GM18909 (cell line): ENCODE measurements around the gene ATXN7L2.

Experiments used
- ATAC-seq: cut with Tn5 transposase; IDR thresholded peaks from one replicate; pipeline ENCODE4 v1.9.1; 2021; ENCODE audit warnings: mild to moderate bottlenecking; ENCODE audit not compliant: unreplicated experiment, poor library complexity

The ATXN7L2 gene

DNA sequence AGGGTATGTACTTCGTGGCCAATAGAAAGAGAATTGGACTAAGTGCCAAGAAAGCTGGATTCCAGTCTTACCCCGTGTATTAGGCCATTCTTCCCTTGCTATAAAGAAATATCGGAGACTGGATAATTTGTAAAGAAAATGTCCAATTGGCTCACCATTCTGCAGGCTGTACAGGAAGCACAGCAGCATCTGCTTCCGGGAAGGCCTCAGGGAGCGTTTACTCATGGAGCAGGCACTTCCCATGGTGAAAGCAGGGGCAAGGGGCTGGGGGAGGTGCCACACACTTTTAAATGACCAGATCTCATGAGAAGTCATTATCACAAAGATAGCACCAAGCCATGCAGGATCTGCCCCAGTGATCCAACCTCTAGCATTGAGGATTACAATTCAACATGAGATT is 33.6 kb downstream of the ATXN7L2 start:
- ATAC-seq, result no peak

DNA sequence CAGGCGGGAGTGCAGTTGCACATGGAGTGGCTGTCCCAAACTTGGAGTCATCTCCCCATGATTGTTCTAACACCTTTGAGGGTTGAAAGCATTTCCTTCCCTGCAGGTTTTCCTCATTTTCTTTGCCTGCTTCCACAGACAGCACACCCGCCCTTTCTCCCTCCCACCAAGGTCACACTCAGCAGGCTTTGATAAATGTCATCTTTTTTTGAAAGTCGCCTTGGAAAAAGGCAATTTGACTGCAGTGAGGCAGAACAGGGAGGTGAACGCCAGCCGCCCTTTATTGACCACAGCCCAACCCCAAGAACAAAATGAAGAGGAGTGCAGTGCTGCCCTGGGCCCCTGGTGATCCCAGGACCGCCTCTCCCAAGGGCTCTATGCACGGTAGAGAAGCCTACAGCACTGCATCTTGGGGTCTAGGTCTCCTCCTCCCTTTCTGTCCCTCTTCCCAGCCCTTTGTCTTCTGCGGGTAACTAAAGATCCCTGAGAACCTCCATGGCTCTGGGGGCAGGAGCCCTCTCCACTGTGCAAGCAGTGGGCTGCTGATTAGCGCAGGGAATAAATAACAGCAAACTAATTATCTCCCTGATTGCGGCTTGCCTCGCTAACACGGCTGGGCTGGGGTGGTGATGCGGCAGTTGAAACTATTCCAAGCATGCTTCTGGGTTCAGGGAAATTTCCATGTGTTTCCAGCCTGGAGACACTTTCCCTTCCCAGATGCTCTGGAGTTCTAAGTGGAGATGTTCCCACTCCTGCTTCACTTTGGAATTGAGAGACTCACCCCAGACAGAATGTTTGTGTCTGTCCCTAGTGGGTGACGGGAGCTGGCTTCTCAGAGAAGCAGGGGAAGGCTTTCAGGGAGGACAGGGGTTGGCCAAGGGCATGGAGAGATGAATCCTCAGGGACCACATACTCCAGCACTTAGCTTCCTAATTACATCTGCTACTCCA is 37.6 kb downstream of the ATXN7L2 start:
- ATAC-seq, result no peak

DNA sequence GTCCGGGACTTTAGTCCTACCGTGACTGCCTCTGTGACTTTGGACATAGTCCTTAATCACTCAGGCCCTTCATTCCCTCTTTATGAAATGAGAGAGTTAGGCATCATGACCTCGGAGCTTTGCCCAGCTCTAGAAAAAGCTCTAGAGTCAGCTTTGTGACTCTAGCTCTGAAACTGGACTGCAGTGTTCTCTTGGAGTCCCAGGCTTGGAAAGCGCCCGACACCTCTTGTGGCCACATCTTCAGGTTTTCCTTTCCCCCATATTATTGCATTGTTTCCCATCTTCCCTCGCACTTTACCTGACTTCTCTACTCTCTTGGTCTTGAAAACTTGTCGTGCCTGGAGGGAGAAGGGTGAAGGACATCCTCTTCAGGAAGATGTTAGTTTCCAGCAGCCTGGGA is 38.3 kb downstream of the ATXN7L2 start:
- ATAC-seq, result no peak

DNA sequence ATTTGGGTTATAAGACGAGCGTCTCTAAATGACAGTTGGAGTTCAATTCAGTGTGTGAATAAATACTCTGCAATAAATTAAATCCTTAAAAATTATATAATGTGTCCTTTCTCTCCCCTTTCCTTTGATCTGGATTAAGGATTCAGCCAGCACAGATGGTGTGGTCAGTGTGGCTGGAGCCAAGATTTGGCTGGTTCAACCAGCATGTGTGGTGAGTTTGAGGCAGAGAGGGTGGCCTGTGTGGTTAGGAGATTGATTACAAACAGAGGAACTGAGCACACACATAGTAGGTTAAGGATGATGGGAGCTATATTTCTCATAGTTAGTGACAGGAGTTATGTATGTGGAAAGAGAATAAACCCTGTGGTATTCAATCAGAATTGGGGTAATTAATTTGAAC is 40.0 kb downstream of the ATXN7L2 start:
- no peak for ATAC-seq

DNA sequence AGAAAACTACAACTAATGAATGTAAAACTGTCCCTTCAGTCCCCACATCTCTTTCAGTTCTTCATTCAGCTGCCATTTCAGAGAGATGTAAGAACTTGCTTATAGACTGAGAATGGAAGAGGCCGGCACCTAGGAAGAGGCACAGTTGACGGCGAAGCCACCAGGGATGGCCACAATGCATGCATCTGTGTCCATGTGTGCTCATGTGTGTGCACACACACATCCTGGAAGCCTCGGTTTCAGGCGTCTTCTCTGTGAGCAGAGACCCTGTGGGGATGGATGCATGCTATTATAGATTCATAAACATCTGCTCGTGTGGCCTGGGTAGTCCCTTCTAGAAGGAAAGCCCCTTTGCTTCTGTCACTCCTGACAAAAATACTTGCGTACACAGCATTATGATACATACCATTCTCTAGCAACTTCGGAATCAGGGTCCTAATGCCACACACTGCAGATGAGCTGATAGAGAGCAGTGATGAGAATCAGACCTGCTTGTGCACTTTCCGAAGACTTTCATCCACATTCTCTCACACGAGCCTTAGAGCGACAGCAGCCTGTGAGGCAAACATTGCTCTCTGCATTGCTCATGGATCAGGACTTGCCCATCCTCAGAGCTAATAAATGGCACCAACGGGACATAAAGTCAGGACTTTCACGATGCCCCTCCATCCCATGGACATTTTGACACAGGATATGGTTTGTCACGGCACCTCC is 43.5 kb downstream of the ATXN7L2 start:
- peak; percentile 72 for ATAC-seq

DNA sequence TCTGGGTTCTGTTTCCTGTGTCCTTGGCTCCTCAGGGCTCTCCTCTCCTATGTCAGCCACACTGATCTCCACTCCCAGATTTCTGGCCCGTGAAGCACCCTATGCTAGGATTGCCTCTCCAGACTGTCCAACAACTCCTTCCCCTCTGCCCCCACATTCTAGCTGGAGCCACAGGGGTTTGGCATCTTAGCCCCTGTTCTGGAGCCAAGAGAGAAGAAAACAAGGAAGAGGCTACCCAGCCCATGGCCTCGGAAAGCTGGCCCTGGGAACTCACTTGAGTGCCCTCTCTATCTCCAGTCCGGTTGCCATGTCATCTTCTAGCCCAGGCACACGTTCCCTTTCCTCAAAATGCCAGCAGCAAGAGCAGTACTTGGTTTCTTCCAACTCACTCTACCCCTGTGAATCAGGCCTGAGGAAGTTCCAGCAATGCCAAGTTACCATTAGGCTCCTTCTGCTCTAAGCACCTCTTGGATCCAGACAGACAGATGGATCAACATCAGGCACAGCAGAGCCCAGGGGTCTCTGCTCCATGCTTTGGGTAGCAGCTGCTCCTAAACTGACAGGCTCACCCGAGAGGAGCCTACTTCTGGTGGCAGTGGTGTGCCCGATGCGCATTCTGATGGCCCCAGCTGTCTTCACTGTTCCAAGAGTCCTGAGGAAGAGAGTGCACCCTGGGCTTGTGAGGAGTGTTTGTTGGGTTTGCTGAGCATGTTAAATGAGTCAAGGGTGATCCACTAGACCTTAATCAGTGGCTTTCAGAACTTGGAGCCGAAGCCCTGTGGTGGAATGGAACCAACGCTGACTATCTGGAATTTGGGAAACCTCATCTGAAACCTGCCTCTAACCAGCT is 44.4 kb downstream of the ATXN7L2 start:
- no peak for ATAC-seq

DNA sequence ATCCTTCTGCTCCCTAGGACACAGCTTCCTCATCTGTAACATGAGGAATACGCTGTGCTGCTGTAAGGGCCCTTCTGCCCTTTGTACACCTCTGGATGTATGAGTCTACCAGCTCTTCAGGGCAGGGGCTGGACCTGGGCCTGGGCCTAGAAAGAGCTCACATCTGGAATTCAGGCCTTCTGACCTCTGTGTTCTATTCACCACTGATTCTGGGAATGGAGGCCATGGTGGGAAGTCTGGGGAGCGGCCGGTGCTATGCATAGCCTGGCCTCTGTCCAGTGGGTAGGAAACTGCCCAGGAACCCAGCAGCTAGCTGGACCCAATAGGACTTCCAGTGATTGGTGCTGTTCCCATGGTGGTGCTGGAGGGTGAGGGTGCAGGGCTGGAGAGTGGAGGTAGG is 45.0 kb downstream of the ATXN7L2 start:
- no peak for ATAC-seq

DNA sequence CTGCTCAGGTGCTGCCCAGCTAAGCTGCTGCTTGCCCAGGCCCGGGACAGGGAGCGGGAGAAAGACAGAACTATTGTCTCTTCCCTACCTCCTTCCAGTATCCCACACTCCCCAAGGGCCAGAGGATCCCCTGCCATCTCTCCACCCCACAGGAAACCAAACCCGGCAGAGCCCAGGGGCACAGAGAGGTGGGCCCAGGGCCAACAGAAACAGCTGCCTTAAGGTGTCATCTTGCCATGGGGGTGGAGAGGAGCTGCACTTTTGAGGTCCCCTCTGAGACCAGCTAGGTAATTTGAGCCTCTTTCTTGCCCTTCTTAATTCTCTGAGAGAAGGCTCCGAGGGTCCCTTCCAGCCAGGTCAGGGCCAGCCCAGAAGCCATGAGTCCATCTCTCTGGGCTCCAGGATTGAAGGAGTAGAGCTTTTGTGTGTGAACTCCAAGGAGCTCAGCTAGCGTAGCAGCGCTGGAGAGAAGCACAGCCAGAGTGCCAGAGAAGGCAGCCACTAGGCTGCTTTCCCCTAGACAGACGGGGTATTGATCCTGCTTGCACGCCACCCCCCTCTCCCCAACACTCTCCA is 46.3 kb downstream of the ATXN7L2 start:
- ATAC-seq, result no peak

DNA sequence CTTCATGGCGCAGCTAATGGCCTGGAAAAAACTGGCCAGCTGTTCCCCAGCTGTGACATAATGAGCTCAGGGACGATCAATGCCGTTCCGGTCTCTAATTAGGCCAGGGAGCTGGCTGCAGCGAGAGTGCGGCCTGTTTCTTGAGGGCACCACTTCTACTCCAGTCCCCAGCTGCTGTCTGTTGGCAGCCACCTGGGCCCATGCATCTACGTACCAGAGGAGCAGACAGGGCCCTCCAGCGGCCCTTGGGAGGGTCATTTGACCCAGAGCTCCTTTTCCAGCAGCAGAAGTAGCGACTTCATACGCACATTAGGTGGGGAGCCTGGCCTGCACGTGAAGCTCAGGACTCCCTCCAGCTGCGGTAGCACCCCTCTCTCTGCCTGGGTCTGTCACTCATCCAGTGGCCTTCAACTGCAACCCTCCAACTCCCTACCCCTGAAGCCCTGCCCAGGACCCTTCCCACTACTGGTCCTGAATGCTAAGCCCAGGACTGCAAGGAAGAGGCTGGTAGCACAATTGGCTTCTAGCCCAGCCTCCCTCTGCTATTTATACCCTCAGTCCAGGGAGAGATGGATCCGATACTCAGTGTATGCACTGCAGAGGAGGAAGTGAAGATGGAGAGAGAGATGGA is 46.9 kb downstream of the ATXN7L2 start:
- no peak for ATAC-seq

DNA sequence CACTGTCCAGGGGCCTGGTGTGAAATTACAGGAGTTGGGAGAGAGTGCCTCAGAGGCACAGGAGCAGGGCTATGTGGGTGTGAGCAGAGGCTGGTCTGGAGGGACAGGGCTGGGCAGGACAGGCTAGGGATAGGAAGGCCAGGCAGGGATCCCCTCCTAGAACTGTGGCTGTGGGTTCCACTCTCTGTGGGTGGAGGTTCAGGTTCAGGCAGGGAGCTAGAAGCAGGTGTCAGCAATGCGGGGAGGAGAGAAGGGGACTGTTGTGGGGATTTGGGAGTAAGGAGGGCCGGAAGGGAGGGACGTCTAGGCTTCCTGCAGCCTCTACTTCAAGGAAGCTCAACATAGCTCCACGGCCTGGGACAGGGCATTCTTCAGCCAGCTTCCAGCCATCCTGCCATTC is 47.7 kb downstream of the ATXN7L2 start:
- no peak for ATAC-seq

DNA sequence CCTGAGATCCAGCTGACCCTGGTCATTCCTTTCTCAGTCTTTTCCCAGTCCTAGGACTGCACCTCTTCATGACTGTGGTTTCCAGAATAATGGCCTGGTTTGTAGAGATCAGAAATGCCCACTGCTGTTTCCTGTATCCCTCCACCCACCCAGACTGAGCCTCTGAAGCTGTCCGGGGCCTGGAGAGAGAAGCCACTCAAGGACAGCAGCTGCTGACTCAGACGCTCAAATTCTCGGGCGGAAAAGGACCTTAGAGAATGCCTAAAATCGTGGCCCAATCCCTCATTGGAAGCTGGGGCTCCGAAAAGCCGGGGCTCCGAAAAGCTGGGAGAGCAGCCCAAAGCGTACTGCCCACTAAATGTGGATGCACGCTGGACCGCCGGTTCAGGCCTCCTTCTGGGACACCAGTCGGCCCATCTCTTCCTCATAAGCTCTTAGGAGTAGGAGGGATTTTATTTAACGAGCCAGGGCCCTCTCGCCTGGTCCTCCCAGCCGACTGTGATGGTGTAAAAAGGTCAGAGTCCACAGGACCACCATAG is 48.2 kb downstream of the ATXN7L2 start:
- ATAC-seq, result no peak

DNA sequence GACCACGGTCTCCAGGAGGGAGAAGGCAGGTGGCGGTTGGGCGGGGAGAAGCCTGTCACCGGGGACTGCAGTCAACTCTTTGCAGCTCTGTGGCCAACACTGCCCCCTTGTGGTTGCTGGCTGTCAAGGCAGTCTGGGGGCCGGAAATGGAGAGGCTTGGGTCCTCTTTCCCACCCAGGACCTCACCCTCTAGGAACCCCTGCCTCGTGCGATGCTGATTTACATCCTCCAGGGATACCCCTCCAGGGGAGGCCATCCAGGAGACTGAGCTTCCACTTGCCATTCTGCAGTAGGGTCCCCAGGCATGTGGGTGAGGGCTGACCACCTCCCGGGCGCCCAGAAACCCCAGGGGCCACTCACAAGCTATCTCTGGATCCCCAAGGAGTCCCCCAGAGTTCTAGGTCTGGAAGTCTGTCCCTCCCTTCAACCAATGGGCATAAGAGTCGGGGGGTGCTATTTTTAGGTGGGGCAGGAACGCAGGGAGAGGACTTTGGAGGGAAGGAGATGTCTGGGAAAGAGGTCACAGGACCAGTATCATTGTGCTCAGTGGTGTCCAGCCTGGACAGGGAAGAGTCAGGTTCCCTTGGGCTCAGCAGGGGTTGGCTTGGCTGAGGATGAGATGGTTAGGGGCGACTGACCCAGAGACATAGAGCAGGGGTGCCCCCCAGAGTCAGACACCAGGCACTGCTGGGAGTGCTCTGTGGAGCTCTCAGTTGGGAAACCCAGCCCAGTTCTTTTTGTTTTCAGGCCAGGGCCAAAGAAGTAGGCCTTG is 48.8 kb downstream of the ATXN7L2 start:
- ATAC-seq, result peak; percentile 66

DNA sequence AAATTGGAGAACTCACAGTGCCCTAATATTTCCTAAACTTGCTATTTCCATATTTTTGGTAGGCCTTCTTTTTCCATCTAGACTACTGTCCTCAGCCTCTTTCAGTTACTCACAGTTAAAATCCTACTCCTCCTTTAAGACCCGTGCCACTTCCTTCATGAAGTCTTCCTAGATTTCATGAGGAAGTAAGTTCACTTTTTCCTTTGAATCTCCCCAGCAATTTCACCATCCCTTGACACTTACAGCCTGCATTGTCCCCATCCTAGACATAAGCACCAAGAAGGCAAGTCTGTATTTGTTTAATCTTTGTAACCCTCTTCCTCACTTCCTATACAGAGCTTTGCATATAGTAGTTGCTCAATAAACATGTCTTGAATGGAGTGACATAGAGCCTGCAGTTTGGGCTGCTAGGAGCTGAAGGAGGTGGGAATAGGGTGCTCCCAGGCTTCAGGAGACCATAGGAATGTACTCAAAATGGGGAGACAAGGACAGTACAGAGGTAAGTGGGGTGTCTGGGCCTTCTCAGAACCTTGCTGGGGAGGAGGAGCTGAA is 50.7 kb downstream of the ATXN7L2 start:
- ATAC-seq, result no peak

DNA sequence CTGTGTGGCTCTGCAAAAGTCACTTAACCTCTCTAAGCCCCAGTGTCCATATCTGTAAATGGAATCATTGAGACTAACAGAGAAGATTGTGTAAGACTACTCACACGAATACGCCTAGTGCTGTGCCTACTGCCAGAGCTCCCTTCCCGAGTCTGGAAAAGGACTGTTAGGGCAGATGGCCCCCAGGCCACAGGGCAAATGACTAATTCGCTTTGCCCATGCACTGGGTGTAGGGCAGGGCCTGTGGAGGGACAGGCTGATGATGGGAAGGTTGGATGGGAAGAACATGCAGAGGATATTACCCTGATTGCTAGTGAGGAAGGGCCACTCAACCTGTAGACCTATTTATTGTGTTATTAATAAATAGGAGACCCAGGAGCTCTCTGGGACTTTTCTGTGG is 51.8 kb downstream of the ATXN7L2 start:
- ATAC-seq, result no peak

DNA sequence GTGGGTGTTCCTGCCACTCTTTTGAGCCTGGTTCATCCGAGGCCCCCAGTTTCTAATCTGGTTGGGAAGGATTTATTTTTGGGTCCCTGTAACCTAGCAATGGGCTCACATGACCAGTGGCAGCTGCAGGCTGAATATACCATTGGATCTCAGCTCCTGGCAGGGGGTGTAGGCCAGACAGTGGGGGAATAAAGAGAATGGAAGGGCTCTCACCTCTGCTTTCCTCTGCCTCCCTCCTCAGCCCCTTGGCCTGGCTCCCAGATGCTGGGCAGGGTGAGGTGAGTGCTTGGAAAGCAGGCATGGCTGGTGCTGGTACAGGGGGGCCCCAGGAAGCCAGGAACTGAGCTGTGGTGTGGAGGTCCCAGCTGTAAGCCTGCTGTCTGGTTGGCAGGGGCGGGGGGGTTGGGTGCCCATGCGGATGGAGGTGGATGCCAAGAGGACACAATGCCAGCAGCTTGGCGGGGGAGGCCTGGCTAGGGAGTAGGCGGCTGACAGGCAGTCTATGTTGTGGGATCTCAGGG is 52.3 kb downstream of the ATXN7L2 start:
- ATAC-seq, result no peak

DNA sequence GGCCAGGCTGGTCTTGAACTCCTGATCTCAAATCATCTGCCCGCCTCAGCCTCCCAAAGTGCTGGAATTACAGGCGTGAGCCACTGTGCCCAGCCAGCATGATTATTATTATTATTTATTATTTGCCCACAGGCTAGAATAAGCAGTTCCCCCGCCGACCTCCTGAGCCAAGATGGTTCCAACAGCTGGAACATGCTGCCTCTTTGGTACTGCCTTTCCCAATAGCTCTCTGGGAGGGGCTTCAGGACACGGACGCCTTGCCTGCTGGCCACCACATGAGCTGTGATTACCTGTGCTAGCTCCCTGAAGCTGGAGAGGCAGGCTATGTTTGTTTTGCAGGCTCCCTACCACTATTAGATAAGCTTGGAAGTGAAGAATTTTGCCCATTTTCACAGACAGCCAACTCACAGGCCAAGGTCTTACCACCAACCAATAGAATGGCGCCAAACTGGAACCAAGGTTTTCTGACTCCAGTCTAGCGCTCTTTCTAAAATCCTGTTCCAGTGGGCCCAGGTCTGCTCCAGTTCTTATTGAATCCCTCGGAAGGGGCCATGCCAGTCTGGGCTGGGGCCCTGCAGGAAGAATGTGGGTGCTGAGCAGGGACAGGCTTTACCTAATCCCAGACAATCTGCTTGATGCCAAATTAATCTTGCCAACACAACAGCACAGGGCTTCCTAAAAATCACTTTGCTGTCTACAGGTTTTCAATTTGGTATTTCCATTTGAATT is 53.9 kb downstream of the ATXN7L2 start:
- ATAC-seq, result no peak

DNA sequence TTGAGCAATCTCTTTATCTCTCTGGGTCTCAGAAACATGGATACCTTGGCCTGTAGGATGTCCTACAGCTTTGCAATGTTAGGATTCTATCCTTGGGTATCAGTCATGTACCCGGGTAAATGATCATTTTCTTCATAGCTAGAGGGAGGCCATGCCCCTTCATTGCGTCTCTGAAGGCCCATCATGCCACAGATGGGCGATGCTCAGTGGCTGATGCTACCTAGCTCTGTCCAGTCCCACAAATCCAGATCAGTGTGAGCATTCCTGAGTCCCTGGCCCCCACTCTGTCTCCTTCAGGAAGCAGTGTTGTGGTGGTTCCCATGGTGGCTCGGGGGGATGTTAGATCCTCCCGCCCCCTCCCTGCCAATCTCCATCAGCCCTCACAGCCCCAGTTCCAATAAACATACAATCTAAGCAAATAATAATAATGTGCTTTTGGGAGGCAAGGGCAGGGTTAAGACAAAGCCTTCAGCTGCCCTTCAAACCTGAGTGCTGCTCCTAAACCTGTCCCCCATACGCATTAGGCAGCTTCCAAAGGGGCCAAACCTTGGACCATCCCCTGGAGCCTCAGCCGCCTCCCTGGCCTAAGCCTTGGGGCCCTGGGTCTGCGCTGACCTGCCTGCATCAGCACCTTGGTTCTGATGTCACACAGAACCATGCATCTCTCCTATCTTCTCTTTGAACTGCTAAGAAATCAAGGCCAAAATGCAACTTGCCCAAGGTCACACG is 55.3 kb downstream of the ATXN7L2 start:
- no peak for ATAC-seq
